Measurements from ENCODE around the gene LCT. TPM values are rescaled to one million over a fixed set of nuclear protein-coding genes. Genes with fewer than 3 reads are reported as not detected.

Gene LCT
- total and polyA plus RNA-seq, 2 of the 13 experiments (the other 11 are each of a cell fraction or from before 2014, with no cell fraction given) = not detected

DNA sequence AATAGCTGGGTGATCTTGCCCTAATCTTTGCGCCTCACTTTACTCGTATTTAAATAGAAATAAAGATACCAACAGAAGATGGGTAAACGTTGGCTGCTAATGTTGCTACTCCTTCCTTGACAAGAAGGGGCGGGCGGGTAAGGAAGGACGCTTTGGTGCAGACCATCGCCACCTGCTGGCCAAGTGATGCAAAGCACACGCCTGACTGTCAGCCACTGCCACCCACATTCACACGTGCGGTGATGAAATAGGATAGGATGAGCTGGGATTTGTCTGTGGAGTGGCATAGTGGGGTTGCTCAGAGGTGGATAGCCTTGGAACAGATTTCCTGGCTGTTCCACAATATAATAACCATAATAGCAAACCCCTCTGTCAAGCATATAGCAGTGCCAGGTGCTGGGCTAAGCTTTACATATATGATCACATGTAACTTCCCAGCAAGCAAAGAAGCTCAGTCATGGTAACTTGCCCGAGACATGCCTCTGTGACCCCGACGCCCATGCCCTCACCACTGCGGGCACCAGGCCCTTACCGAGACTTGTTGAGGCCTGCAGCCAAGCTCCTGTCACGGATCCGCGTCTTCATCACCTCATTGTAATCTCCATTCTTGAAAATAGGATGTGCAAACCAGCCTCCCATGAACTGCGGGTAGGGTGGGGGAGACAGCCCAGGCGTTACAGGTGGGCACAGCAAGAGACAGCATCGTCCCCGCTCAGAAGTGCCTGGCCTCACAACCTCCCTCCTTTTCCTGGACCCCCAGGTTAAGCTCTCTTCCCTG, 39.3 kb downstream of the LCT start:
- peak overlapping the region; percentile 16; the same call in 1 of the 2 replicates for H3K4me2 ChIP-seq (ENCODE audit: low read depth, low read length)
- H3K9ac ChIP-seq (ENCODE audit: insufficient read depth, low read depth, low read length) = no peak overlapping the region
- H3K4me1 ChIP-seq (ENCODE audit: insufficient read depth, low read length) = no peaks in the 10 kb centered on the region
- H4K20me1 ChIP-seq (ENCODE audit: insufficient read depth, low read length) = no peaks in the 10 kb centered on the region
- H3K36me3 ChIP-seq (replicated peaks in 1 of 2; ENCODE audit: control insufficient read depth in 1 of 2, insufficient read depth in 2 of 2, low read length in 2 of 2) = no peaks in the 10 kb centered on the region
- peak; percentile 68 for DNase-seq (ENCODE audit: low spot score)
- peak; percentile 86 for ATAC-seq
- in situ Hi-C loops (cut with HindIII; ENCODE audit: extremely low pct_ligation_motif_present, low pct_unique_long_range_greater_than_20kb) = loop anchor here (10.0 kb wide), 1 partner anchor 803 kb away; no protein-coding TSS in a partner anchor
- peak; percentile 95 for FAIRE-seq
- no peak overlapping the region for H3K4me3 ChIP-seq (replicated peaks in 1 of 3; ENCODE audit: insufficient read depth in 1 of 3, low read depth in 2 of 3, low read length in 3 of 3)
- BruUV-seq (replicated peaks) = no TSS peak
- no peak overlapping the region for H3K27ac ChIP-seq (ENCODE audit: extremely low read length, insufficient read depth, low read length)
- H2AFZ ChIP-seq (ENCODE audit: low read length) = no peak overlapping the region
- intact Hi-C loops (cut with micrococcal nuclease; ENCODE audit: unreplicated experiment) = loop anchor here (1.0 to 2.0 kb wide), 2 partner anchors 793 to 808 kb away; no protein-coding TSS in a partner anchor
- ChIA-PET POLR2A (no interaction called here), CTCF (ENCODE audit: low intra/inter-chr PET ratio, low total read pairs) (interaction anchor here (1.3 to 1.8 kb wide), 2 partner anchors 324 to 809 kb away, joined by 3 to 13 read pairs; no protein-coding TSS in a partner anchor)
- H3K79me2 ChIP-seq (ENCODE audit: insufficient read depth, low read length) = no peaks in the 10 kb centered on the region
- 31% methylated on average over 22 of the region's 22 CpGs for WGBS (ENCODE audit: low lambda C conversion rate)
- peaks cover 30% of the 10 kb centered on the region for H3K9me3 ChIP-seq (ENCODE audit: low read length)
- no peaks in the 10 kb centered on the region for H3K27me3 ChIP-seq (ENCODE audit: control insufficient read depth in 1 of 2, insufficient read depth in 2 of 2, low read length in 2 of 2)
- TF ChIP-seq, protein P1, sequence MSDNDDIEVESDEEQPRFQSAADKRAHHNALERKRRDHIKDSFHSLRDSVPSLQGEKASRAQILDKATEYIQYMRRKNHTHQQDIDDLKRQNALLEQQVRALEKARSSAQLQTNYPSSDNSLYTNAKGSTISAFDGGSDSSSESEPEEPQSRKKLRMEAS (IDR thresholded peaks at IDR 0.05) = peak; percentile 44
- TF ChIP-seq, protein P2, sequence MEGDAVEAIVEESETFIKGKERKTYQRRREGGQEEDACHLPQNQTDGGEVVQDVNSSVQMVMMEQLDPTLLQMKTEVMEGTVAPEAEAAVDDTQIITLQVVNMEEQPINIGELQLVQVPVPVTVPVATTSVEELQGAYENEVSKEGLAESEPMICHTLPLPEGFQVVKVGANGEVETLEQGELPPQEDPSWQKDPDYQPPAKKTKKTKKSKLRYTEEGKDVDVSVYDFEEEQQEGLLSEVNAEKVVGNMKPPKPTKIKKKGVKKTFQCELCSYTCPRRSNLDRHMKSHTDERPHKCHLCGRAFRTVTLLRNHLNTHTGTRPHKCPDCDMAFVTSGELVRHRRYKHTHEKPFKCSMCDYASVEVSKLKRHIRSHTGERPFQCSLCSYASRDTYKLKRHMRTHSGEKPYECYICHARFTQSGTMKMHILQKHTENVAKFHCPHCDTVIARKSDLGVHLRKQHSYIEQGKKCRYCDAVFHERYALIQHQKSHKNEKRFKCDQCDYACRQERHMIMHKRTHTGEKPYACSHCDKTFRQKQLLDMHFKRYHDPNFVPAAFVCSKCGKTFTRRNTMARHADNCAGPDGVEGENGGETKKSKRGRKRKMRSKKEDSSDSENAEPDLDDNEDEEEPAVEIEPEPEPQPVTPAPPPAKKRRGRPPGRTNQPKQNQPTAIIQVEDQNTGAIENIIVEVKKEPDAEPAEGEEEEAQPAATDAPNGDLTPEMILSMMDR (CRISPR knock-in tag; IDR thresholded peaks at IDR 0.05) = peak; percentile 94
- TF ChIP-seq MLLT10 (CRISPR knock-in tag; IDR thresholded peaks at IDR 0.05) (no peak), CCDC6 (CRISPR knock-in tag; IDR thresholded peaks at IDR 0.05) (0 out of 2 replicates have a peak, but pooled peaks have one; percentile 37), THYN1 (CRISPR knock-in tag; IDR thresholded peaks at IDR 0.05; ENCODE audit: borderline replicate concordance, low read depth) (no peak), PHF8 (CRISPR knock-in tag; IDR thresholded peaks at IDR 0.05) (no peak), CEBPG (CRISPR knock-in tag; IDR thresholded peaks at IDR 0.05) (peak; percentile 80), SRSF4 (IDR thresholded peaks at IDR 0.05; ENCODE audit: low read depth, low read length, poor library complexity, severe bottlenecking) (no peak), ZNF263 (CRISPR knock-in tag; IDR thresholded peaks at IDR 0.05) (no peak), STAG1 (CRISPR knock-in tag; IDR thresholded peaks at IDR 0.05) (peak; percentile 70), SOX5 (CRISPR knock-in tag; IDR thresholded peaks at IDR 0.05; ENCODE audit: borderline replicate concordance) (no peak; the same call in 1 of the 2 replicates), ZNF552 (CRISPR knock-in tag; IDR thresholded peaks at IDR 0.05; ENCODE audit: borderline replicate concordance) (no peak), TBL1XR1 (IDR thresholded peaks at IDR 0.05; ENCODE audit: borderline replicate concordance, low read length, partially characterized antibody) (no peak), NFE2L1 (CRISPR knock-in tag; IDR thresholded peaks at IDR 0.05; ENCODE audit: borderline replicate concordance) (no peak), ZNF546 (CRISPR knock-in tag; conservative IDR thresholded peaks at IDR 0.05) (no peak), THAP7 (CRISPR knock-in tag; IDR thresholded peaks at IDR 0.05) (no peak), ZNF562 (CRISPR knock-in tag; IDR thresholded peaks at IDR 0.05; ENCODE audit: borderline replicate concordance) (no peak), CBX1 (IDR thresholded peaks at IDR 0.05; ENCODE audit: low read depth) (peak; percentile 62), RAD21 (CRISPR knock-in tag; IDR thresholded peaks at IDR 0.05) (peak; percentile 54), SNRNP70 (IDR thresholded peaks at IDR 0.05; ENCODE audit: low read depth, low read length) (no peak)
- TF ChIP-seq, protein P3, sequence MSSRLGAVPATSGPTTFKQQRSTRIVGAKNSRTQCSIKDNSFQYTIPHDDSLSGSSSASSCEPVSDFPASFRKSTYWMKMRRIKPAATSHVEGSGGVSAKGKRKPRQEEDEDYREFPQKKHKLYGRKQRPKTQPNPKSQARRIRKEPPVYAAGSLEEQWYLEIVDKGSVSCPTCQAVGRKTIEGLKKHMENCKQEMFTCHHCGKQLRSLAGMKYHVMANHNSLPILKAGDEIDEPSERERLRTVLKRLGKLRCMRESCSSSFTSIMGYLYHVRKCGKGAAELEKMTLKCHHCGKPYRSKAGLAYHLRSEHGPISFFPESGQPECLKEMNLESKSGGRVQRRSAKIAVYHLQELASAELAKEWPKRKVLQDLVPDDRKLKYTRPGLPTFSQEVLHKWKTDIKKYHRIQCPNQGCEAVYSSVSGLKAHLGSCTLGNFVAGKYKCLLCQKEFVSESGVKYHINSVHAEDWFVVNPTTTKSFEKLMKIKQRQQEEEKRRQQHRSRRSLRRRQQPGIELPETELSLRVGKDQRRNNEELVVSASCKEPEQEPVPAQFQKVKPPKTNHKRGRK (CRISPR knock-in tag; IDR thresholded peaks at IDR 0.05) = no peak

Data from HepG2 (cell line).